SK-N-SH (cell line): Measurements from ENCODE around the gene RAF1. TPM values are rescaled to one million over a fixed set of nuclear protein-coding genes. Genes with fewer than 3 reads are reported as not detected.
A peak's percentile ranks its signal among the peaks of the same experiment; 100 is the strongest.
"Not testable (repeated sequence)": the region's sequence is repeated elsewhere in the genome, so short reads cannot be mapped to it uniquely, and the experiment has no call there.

ENCODE experiments used
- CTCF ChIA-PET: fragments of 300-600, 350-600 bp; formaldehyde crosslinking; extraction: SDS; loops from one replicate; lab custom pipeline; 2021; lab: Yijun Ruan, JAX
- POLR2A ChIA-PET: fragments of 350-600 bp; sonication (Branson Sonifier 250); formaldehyde crosslinking; extraction: SDS; loops from one replicate; lab custom pipeline; 2020; ENCODE audit warnings: antibody characterized with exemption, inconsistent platforms; lab: Yijun Ruan, JAX
- DNase-seq: peaks from one replicate; pipeline ENCODE4 v3.0.0; 2012
- H2AFZ ChIP-seq: fragments of 200-600 bp; sonication (generic); 2 replicates; pipeline ENCODE4 v1.8.1; 2016; ENCODE audit warnings: antibody characterized with exemption, mild to moderate bottlenecking, low read depth
- H3F3A ChIP-seq: fragments of 200-600 bp; sonication (generic); replicated peaks from 2 replicates; pipeline ENCODE3; 2016; ENCODE audit warnings: antibody characterized with exemption, mild to moderate bottlenecking; ENCODE audit not compliant: insufficient read depth
- H3K27ac ChIP-seq, 2 experiments: fragments of 200-500 bp in 1 of 2; fragments of 200-600 bp in 1 of 2; sonication (Bioruptor generic) in 1 of 2; sonication (generic), shearing (Covaris generic) in 1 of 2; 2 replicates each; pipeline versions ENCODE4 v1.5.1 to v1.6.1; 2014 to 2016; ENCODE audit warnings: low read depth in 2 of 2, inconsistent platforms in 1 of 2, low read length in 1 of 2, mild to moderate bottlenecking in 1 of 2, mixed read lengths in 1 of 2
- H3K27me3 ChIP-seq: fragments of 200-600 bp; sonication (generic), shearing (Covaris generic); 2 replicates; pipeline ENCODE4 v1.6.1; 2016; ENCODE audit warnings: mixed run types; ENCODE audit not compliant: insufficient read depth
- H3K36me3 ChIP-seq, 2 experiments: fragments of 200-500 bp in 1 of 2; fragments of 200-600 bp in 1 of 2; sonication (Bioruptor generic) in 1 of 2; sonication (generic) in 1 of 2; replicated peaks in 1 of 2; 2 replicates each; pipeline versions ENCODE3 to v1.5.1; 2014 to 2016; ENCODE audit warnings: low read length in 1 of 2, mild to moderate bottlenecking in 1 of 2; ENCODE audit not compliant: insufficient read depth in 2 of 2, control insufficient read depth in 1 of 2
- H3K4me1 ChIP-seq, 2 experiments: fragments of 200-500 bp in 1 of 2; fragments of 200-600 bp in 1 of 2; sonication (Bioruptor generic) in 1 of 2; sonication (generic), shearing (Covaris generic) in 1 of 2; 2 replicates each; pipeline versions ENCODE4 v1.5.1 to v1.6.1; 2014 to 2016; ENCODE audit warnings: low read depth in 1 of 2, low read length in 1 of 2, mixed run types in 1 of 2; ENCODE audit not compliant: insufficient read depth in 2 of 2, control insufficient read depth in 1 of 2
- H3K4me2 ChIP-seq: fragments of 200-600 bp; sonication (generic), shearing (Covaris generic); 2 replicates; pipeline ENCODE4 v1.6.1; 2017; ENCODE audit warnings: mixed run types
- H3K4me3 ChIP-seq, 2 experiments: fragments of 200-500 bp in 1 of 2; fragments of 200-600 bp in 1 of 2; sonication (Bioruptor generic) in 1 of 2; sonication (generic), shearing (Covaris generic) in 1 of 2; 2 replicates each; pipeline versions ENCODE4 v1.5.1 to v1.8.1; 2014 to 2016; ENCODE audit warnings: low read depth in 2 of 2, inconsistent platforms in 1 of 2, low read length in 1 of 2, mild to moderate bottlenecking in 1 of 2, mixed read lengths in 1 of 2, moderate library complexity in 1 of 2
- H3K79me2 ChIP-seq: fragments of 200-600 bp; sonication (generic); 2 replicates; pipeline ENCODE4 v1.8.1; 2017; ENCODE audit warnings: mild to moderate bottlenecking; ENCODE audit not compliant: insufficient read depth
- H3K9ac ChIP-seq: fragments of 200-600 bp; sonication (generic); 2 replicates; pipeline ENCODE4 v1.6.1; 2017; ENCODE audit warnings: mixed run types
- H3K9me2 ChIP-seq: fragments of 200-600 bp; sonication (generic); 2 replicates; pipeline ENCODE4 v1.6.1; 2017; ENCODE audit warnings: mixed run types
- H3K9me3 ChIP-seq: fragments of 200-600 bp; sonication (generic); 2 replicates; pipeline ENCODE4 v1.6.1; 2017; ENCODE audit warnings: mixed run types, mild to moderate bottlenecking, moderate library complexity
- H4K20me1 ChIP-seq: fragments of 200-600 bp; sonication (generic); 2 replicates; pipeline ENCODE4 v1.6.1; 2017; ENCODE audit warnings: mild to moderate bottlenecking, mixed run types; ENCODE audit not compliant: insufficient read depth
- CHD2 ChIP-seq: fragments of 150-350 bp; IDR thresholded peaks from 2 replicates; pipeline ENCODE4 v1.6.1; 2018; ENCODE audit warnings: low read length; ENCODE audit not compliant: partially characterized antibody
- ELF1 ChIP-seq: IDR thresholded peaks from 2 replicates; pipeline ENCODE4 v1.4.0; 2012
- GABPA ChIP-seq: IDR thresholded peaks from 2 replicates; pipeline ENCODE4 v1.4.0; 2012; ENCODE audit warnings: low read depth, mild to moderate bottlenecking
- RAD21 ChIP-seq: IDR thresholded peaks from 2 replicates; pipeline ENCODE4 v1.6.1; 2012; ENCODE audit warnings: mild to moderate bottlenecking, low read length
- REST ChIP-seq: IDR thresholded peaks from 2 replicates; pipeline ENCODE4 v1.6.1; 2012; ENCODE audit warnings: mild to moderate bottlenecking, low read depth, low read length, moderate library complexity
- TAF1 ChIP-seq: IDR thresholded peaks from 2 replicates; pipeline ENCODE4 v1.6.1; 2012; ENCODE audit warnings: low read depth, mild to moderate bottlenecking, low read length, moderate library complexity, borderline replicate concordance
- USF1 ChIP-seq: IDR thresholded peaks from 2 replicates; pipeline ENCODE4 v1.4.0; 2012; ENCODE audit warnings: low read depth, borderline replicate concordance
- WGBS: methylation state at CpG from one replicate; pipeline ENCODE4 v1.1.6; 2017; ENCODE audit warnings: low lambda C conversion rate; 5-methylcytosine and 5-hydroxymethylcytosine counted together
- polyA plus RNA-seq, 3 experiments: library from polyadenylated mRNA; depleted of rRNA; stranded (reverse); fragments of >200 nt; gene quantifications; 2 replicates each; pipeline ENCODE4 v1.2.3, GENCODE V29; 2012
- TF ChIP-seq, protein P1 (sequence below): IDR thresholded peaks from 2 replicates; pipeline ENCODE4; 2012
- TF ChIP-seq, protein P2 (sequence below): fragments of 150-350 bp; IDR thresholded peaks from 2 replicates; pipeline ENCODE4 v1.6.1; 2017; ENCODE audit warnings: antibody characterized with exemption, low read length, low read depth, borderline replicate concordance
- TF ChIP-seq, protein P3 (sequence below): fragments of 150-350 bp; IDR thresholded peaks from 2 replicates; pipeline ENCODE4 v1.6.1; 2016; ENCODE audit warnings: mild to moderate bottlenecking, low read depth, low read length

The RAF1 gene
- polyA plus RNA-seq, 1 of the 3 experiments (the other 2 are of a cell fraction), result 58.7 TPM

GRCh38 chr3:12661926-12662592 lies 1.9 kb downstream of the RAF1 start:
- no peak for TF ChIP-seq ELF1
- no peak for TF ChIP-seq TAF1
- TF ChIP-seq, protein P1, sequence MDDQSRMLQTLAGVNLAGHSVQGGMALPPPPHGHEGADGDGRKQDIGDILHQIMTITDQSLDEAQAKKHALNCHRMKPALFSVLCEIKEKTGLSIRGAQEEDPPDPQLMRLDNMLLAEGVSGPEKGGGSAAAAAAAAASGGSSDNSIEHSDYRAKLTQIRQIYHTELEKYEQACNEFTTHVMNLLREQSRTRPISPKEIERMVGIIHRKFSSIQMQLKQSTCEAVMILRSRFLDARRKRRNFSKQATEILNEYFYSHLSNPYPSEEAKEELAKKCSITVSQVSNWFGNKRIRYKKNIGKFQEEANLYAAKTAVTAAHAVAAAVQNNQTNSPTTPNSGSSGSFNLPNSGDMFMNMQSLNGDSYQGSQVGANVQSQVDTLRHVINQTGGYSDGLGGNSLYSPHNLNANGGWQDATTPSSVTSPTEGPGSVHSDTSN, result no peak
- no peak for TF ChIP-seq REST
- TF ChIP-seq, protein P2, sequence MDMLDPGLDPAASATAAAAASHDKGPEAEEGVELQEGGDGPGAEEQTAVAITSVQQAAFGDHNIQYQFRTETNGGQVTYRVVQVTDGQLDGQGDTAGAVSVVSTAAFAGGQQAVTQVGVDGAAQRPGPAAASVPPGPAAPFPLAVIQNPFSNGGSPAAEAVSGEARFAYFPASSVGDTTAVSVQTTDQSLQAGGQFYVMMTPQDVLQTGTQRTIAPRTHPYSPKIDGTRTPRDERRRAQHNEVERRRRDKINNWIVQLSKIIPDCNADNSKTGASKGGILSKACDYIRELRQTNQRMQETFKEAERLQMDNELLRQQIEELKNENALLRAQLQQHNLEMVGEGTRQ, result no peak
- no peak for TF ChIP-seq GABPA
- no peak for TF ChIP-seq RAD21
- no peak for TF ChIP-seq USF1
- TF ChIP-seq, protein P3, sequence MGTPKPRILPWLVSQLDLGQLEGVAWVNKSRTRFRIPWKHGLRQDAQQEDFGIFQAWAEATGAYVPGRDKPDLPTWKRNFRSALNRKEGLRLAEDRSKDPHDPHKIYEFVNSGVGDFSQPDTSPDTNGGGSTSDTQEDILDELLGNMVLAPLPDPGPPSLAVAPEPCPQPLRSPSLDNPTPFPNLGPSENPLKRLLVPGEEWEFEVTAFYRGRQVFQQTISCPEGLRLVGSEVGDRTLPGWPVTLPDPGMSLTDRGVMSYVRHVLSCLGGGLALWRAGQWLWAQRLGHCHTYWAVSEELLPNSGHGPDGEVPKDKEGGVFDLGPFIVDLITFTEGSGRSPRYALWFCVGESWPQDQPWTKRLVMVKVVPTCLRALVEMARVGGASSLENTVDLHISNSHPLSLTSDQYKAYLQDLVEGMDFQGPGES, result no peak
- TF ChIP-seq CHD2, result no peak
- Histone ChIP-seq H3K27me3 (no peaks in the 10 kb centered on the region), H3K27ac (peak overlapping the region; percentile 97 to 98; a peak in 3 of 4 replicates), H3K79me2 (peaks cover 68% of the 10 kb centered on the region), H4K20me1 (peaks cover 47% of the 10 kb centered on the region), H3K4me2 (peak overlapping the region; percentile 89), H3K36me3 (no peaks in the 10 kb centered on the region), H3K9me2 (no peaks in the 10 kb centered on the region), H3K9ac (peak overlapping the region; percentile 100), H3K4me3 (peak overlapping the region; percentile 86 to 94), H3K9me3 (no peaks in the 10 kb centered on the region), H3K4me1 (peaks cover 3 to 21% of the 10 kb centered on the region in 2 experiments; a peak in 2 of 4 replicates), H3F3A (peaks cover 13% of the 10 kb centered on the region), H2AFZ (no peak overlapping the region)
- 45% methylated on average over 5 of the region's 5 CpGs for WGBS
- CTCF ChIA-PET, result interaction anchor here (0.8 to 2.7 kb wide), 2 partner anchors 14 to 58 kb away, joined by 3 to 7 read pairs; no protein-coding TSS in a partner anchor
- DNase-seq, result no peak
- POLR2A ChIA-PET, result no interaction called here

DNA sequence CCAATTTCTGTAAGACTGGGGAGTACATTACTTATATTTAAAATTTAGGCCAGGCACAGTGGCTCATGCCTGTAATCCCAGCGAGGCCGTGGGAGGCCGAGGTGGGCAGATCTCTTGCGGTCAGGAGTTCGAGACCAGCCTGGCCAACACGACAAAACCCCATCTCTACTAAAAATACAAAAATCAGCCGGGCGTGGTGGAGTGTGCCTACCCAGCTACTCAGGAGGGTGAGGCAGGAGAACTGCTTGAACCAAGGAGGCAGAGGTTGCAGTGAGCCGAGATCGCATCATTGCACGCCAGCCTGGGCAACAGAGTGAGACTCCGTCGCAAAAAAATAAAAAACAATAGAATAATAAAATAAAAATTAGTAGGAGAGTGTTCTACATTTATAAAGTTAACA lies 2.5 kb downstream of the RAF1 start:
- Histone ChIP-seq H3K4me2 (peak overlapping the region; percentile 89), H3F3A (peaks cover 13% of the 10 kb centered on the region), H3K79me2 (peaks cover 75% of the 10 kb centered on the region), H3K4me1 (peaks cover 3 to 21% of the 10 kb centered on the region in 2 experiments; a peak in 2 of 4 replicates), H4K20me1 (peaks cover 54% of the 10 kb centered on the region)
- H3K36me3 ChIP-seq, H3K27me3 ChIP-seq, DNase-seq, POLR2A ChIA-PET, H3K4me3 ChIP-seq, H2AFZ ChIP-seq, H3K27ac ChIP-seq, H3K9me2 ChIP-seq, H3K9me3 ChIP-seq, H3K9ac ChIP-seq: not testable (repeated sequence)
- CTCF ChIA-PET, result interaction anchor here (2.7 kb wide), 1 partner anchor 59 kb away, joined by 7 read pairs; no protein-coding TSS in a partner anchor
- WGBS, result 97% methylated on average over 13 of the region's 13 CpGs
